ENCODE data around the gene ODAPH. TPM values are rescaled to one million over a fixed set of nuclear protein-coding genes. Genes with fewer than 3 reads are reported as not detected.
"Not testable (repeated sequence)": the region's sequence is repeated elsewhere in the genome, so short reads cannot be mapped to it uniquely, and the experiment has no call there.

Gene ODAPH
- not detected for total RNA-seq
- long read RNA-seq, donor 1 = 0 reads
- long read RNA-seq, donor 2 = 0 reads

GRCh38 chr4:75555294-75556164 is at the start of gene ODAPH:
Gene ODAPH, plus strand, starts transcription at chr4:75556066. Its CDS starts 17 bp downstream, at chr4:75556083.
- intact Hi-C loops (cut with DNase I, micrococcal nuclease) = no loop called here
- no peaks in the 10 kb centered on the region for H3K36me3 ChIP-seq (ENCODE audit: low read depth)
- DNase-seq (peak in 1 of 3 donors; percentile 10), ATAC-seq (peak; percentile 60)
- H3K4me3 ChIP-seq = no peak within 1 kb of the TSS
- TF ChIP-seq CTCF (IDR thresholded peaks at IDR 0.05) = no peak
- no peaks in the 10 kb centered on the region for H3K4me1 ChIP-seq (ENCODE audit: low read depth)
- H3K9me3 ChIP-seq = no peaks in the 10 kb centered on the region

GRCh38 chr4:75509592-75509991 is 46.3 kb upstream of the ODAPH start:
- DNase-seq; H3K36me3 ChIP-seq (ENCODE audit: low read depth); ATAC-seq; H3K4me3 ChIP-seq; intact Hi-C loops (cut with DNase I, micrococcal nuclease); H3K9me3 ChIP-seq: not testable (repeated sequence)
- H3K4me1 ChIP-seq (ENCODE audit: low read depth) = peaks cover 25% of the 10 kb centered on the region

- DNase-seq = no peak
- ATAC-seq = no peak
- Histone ChIP-seq H3K9me3 (no peaks in the 10 kb centered on the region), H3K4me3 (no peak overlapping the region), H3K4me1 (ENCODE audit: low read depth) (peaks cover 25% of the 10 kb centered on the region), H3K36me3 (ENCODE audit: low read depth) (no peaks in the 10 kb centered on the region)
- intact Hi-C loops (cut with DNase I, micrococcal nuclease) = no loop called here
- TF ChIP-seq CTCF (IDR thresholded peaks at IDR 0.05) = no peak
These were observed 44.0 kb upstream of the ODAPH start for GRCh38 chr4:75511841-75512240.

DNA sequence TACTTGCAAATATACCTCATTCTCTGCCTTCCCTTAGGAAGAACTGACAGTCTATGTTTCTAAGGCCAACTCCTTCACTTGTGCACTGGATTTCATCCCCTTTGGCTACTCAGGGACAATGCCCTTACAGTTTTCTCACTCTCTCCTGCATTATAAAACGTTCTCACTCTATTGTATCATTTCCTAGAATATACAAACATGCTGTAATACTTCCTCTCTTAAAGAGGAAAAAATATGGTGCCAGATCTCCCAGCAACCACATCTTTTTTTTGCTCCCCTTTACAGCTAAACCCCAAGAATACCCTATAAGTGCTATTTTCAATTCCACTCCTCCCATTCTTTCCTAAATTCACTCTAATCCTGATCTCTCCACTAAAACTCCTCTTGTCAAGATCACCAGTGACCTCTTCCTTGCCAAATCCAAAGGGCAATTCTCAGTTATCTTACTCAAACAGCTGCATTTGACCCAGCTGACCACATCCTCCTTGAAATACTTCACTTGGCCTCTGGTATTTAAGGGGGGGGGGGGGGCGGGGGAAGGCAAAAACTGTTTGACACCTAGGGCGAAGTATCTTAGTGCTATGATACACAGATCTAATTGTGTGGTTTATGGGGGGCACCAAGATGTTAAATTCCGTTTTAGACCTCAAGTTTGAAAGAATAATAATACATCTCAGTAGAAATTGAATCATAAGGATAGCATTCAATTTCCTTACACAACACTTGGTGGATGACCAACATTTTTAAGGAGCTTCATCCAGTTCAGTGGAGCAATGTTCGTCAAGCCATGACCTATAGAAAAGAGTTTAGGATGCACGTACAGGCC is 43.3 kb upstream of the ODAPH start:
- peaks cover 25% of the 10 kb centered on the region for H3K4me1 ChIP-seq (ENCODE audit: low read depth)
- H3K36me3 ChIP-seq (ENCODE audit: low read depth) = no peaks in the 10 kb centered on the region
- no peak for TF ChIP-seq CTCF (IDR thresholded peaks at IDR 0.05)
- H3K9me3 ChIP-seq = no peaks in the 10 kb centered on the region
- no peak overlapping the region for H3K4me3 ChIP-seq
- DNase-seq (peak in 1 of 3 donors; percentile 9), ATAC-seq (no peak)
- intact Hi-C loops (cut with DNase I, micrococcal nuclease) = no loop called here

DNA sequence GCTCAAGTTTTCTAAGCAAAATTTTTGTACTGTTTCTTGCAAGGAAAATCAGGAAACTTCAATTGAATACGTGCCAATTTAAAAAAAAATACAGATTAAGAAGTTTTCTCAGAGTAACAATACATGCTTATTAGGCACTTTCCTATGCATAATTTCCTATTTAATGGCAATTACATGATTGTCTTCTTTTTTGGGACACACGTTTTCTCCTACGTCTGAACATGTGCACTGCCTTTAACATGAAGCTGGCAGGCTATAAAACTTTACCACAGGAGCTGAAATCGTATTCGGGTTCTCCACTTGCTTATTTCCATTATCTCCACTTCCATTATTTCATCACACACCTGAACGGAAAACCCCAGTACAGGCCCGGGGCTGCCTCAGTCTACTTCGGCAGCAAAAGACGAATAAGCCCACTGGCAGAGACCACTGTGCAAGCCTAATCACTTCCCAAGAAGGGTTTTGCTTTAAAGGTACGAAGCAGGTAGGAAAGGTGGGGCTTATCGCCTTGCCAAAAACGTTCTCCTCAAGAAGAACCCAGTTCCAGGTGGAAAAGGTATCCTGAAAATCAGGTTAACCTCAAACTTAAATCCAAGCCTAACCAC is 42.2 kb upstream of the ODAPH start:
- peaks cover 25% of the 10 kb centered on the region for H3K4me1 ChIP-seq (ENCODE audit: low read depth)
- intact Hi-C loops (cut with DNase I, micrococcal nuclease) = no loop called here
- no peaks in the 10 kb centered on the region for H3K9me3 ChIP-seq
- H3K4me3 ChIP-seq = peak overlapping the region; percentile 64
- no peaks in the 10 kb centered on the region for H3K36me3 ChIP-seq (ENCODE audit: low read depth)
- ATAC-seq = no peak
- DNase-seq = no peak
- TF ChIP-seq CTCF (IDR thresholded peaks at IDR 0.05) = no peak
